ENCODE measurements around the gene APOE.

- TF ChIP-seq FOXP2 (optimal IDR thresholded peaks at IDR 0.05; ENCODE audit: borderline replicate concordance, extremely low read depth, extremely low read length, insufficient read depth), result no peak
- TF ChIP-seq POLR2AphosphoS5 (IDR thresholded peaks at IDR 0.05; ENCODE audit: low read depth, low read length), result no peak
- TF ChIP-seq TAF1 (IDR thresholded peaks at IDR 0.05; ENCODE audit: borderline replicate concordance, insufficient read depth, low read length), result no peak
- TF ChIP-seq, protein P1, sequence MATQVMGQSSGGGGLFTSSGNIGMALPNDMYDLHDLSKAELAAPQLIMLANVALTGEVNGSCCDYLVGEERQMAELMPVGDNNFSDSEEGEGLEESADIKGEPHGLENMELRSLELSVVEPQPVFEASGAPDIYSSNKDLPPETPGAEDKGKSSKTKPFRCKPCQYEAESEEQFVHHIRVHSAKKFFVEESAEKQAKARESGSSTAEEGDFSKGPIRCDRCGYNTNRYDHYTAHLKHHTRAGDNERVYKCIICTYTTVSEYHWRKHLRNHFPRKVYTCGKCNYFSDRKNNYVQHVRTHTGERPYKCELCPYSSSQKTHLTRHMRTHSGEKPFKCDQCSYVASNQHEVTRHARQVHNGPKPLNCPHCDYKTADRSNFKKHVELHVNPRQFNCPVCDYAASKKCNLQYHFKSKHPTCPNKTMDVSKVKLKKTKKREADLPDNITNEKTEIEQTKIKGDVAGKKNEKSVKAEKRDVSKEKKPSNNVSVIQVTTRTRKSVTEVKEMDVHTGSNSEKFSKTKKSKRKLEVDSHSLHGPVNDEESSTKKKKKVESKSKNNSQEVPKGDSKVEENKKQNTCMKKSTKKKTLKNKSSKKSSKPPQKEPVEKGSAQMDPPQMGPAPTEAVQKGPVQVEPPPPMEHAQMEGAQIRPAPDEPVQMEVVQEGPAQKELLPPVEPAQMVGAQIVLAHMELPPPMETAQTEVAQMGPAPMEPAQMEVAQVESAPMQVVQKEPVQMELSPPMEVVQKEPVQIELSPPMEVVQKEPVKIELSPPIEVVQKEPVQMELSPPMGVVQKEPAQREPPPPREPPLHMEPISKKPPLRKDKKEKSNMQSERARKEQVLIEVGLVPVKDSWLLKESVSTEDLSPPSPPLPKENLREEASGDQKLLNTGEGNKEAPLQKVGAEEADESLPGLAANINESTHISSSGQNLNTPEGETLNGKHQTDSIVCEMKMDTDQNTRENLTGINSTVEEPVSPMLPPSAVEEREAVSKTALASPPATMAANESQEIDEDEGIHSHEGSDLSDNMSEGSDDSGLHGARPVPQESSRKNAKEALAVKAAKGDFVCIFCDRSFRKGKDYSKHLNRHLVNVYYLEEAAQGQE (IDR thresholded peaks at IDR 0.05; ENCODE audit: insufficient read depth in 1 of 2, low read depth in 2 of 2, low read length in 2 of 2), result no peak
- TF ChIP-seq SIN3A (IDR thresholded peaks at IDR 0.05; ENCODE audit: borderline replicate concordance, insufficient read depth, low read length), result no peak
Observed at GRCh38 chr19:44866664-44867063, 38.9 kb upstream of the APOE start.

Measured in PFSK-1 (cell line).